ENCODE results near the gene RHOT2.

Gene RHOT2

DNA sequence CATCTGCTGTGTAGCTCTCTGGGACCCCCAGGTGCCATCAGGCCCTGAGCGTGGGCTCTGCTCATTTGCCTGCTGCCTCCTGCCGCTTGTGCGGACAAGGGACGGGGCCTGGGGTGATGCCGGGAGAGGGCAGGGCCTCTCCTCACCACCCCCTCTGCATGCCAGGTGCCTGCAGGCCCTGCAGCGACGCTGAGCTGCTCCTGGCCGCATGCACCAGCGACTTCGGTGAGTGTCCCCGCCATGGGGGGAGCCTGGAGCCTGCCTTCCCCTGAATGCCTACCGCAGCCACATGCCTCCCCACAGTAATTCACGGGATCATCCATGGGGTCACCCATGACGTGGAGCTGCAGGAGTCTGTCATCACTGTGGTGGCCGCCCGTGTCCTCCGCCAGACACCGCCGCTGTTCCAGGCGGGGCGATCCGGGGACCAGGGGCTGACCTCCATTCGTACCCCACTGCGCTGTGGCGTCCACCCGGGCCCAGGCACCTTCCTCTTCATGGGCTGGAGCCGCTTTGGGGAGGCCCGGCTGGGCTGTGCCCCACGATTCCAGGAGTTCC, 48.9 kb downstream of the RHOT2 start:
- DNase-seq, result no peak

DNA sequence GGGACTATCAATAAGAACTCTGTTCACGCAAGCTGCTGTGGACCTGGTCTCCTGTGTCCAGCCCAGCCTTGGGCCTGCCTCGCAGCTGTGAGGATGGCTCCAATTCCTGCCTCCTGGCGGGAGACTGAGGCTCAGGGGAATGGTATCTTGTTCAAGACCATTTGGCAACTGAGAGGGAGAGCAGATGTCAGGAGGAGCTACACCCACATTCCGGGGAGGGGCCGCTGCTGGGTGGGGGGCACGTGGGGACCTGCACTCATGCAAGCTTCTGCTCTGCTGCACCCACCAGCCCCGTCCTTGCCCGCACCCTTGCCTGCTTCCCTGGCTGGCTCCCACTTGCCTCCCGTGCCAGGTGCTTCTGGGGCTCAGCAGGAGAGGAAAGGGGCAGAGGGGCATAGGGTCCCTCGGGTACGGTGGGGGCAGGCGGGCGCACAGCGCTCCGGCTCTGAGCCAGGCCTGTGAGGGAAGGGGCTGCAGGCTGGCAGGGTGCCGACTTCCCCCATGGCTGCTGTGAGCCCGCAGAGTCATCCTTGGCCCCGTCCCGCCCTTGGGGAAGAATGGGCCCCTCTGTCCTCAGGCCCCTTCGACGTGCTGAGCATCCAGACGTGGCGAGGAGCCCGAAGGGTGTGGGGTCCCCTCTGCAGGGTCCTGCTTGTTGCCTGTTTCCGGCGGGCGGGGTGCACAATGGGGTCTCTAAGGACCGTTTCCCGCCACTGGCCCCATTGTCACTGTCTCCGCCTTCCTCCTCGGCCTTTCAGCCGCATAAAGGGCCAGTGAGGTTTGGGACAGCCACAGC, 49.7 kb downstream of the RHOT2 start:
- no peak for DNase-seq

DNA sequence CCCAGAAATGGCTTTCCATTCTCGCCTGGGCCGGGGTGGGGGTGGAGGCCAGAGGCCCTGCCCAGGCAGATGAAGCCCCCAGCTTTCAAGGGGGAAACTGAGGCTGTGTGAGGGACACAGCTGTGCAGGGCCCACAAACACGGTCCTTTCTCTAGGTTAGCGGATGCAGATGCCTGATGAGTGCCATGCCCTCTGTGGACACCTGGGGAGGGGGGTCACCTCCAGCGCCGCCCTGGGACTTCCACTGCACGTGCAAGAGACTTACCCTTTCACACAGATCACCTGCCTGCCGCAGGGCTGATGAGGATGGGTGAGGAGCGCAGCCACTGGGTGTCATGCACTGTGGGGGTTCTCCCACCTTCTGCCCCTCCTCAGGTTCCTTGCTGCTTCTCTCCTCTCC, 50.5 kb downstream of the RHOT2 start:
- DNase-seq, result no peak

DNA sequence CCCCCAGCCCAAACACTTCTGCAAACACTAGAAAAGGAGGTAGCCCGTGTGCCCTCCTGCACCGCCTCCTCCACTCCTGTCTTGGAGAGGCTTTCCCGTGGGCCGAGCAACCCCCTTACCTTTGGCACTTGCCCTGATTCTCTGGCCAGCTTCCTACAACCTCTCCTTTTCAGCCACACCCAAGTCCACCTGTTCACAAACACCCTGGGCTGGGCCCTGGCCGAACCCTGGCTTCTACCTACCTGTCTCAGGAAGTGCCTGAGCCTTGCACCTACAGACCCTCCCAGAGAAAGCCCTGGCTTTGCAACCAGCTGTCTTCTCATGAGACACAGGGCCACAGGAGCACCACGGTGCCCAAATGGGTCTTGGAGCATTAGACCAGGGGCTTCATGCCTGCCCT, 51.0 kb downstream of the RHOT2 start:
- DNase-seq, result no peak

DNA sequence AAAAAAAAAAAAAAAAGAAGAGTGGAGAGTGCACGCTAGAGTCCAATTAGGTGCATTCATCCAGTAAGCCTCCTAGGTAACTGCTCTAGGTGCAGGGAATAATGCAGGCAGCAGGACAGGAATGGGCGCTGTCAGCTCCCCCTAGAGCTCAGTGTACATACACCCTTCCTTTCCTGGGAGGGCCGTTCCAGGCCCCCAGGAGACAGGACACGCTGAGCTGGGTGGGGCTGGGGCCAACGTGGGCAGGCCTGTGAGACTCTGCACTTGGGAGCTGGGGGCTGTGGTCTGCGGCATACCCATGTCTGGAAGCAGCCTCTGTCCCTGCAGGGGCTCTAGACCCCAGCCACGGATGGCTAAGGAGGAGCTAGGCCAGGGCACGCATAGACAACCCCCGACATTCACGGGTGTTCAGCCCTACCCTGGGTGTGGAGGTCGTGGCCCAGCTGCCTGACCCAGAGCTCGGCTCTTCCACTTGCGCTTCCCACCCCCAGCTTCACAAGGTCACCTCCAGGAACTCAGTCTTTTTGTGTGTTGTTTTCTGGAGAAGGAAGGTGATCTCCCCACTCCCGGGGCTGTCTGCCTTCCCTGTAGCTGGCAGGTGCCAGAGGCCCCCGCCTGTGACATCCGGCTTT, 52.0 kb downstream of the RHOT2 start:
- no peak for DNase-seq

DNA sequence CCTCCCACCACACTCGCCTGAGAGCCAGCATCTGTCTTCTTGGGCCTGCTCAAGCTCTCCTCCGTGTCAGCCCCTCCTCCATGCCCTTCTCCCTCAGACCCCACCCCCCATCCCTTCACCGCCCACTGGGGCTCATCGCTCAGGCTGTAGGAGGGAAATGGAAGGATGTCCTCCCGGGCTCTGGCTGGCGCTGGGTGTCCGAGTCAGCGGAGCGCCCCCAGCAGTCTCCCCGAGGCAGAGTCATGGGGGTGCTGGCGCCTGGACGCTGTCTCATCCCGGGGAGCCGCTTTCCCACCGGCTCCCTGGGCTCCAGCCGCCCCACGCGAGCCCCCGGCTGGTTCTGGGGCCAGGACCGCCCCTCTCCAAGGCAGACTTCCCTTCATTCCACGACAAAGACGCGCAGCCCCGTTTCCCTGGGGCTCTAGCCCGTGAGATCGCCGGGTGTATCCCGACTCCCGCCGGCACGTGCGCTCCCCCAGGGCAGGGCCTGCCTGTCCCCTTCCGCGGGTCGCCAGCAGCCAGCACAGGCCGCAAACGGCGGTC, 52.6 kb downstream of the RHOT2 start:
- DNase-seq, result peak; percentile 42

DNA sequence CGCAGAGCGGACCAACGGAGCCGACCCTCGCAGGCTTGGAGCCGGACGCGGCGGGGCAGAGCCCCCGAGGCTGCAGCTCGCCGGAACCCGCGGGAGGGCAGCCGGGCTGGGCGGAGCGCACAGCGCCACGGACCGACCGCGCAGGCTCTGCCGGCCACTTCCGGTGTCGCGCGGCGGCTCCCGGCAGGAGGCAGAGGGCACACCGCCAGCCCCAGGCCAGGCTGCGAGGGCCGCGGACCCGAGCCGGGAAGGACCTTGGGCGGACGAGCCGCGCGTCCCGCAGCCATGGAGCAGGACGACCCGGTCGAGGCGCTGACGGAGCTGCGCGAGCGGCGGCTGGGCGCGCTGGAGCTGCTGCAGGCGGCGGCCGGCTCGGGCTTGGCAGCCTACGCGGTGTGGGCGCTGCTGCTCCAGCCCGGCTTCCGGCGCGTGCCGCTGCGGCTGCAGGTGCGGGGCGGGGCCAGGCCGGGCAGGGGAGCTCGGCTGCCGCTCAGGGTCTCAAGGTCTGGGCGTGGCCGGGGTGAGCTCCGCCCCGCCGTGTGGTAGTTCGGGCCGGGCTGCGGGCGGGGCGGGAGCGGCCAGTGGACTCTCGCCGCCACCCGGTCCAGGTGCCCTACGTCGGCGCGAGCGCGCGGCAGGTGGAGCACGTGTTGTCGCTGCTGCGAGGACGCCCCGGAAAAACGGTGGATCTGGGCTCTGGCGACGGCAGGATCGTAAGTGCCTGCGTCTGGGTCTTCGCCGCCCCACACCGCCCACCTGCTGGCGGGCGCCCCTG, 53.2 kb downstream of the RHOT2 start, which contains the start of gene ANTKMT:
ANTKMT (plus strand) TSS at position 157 of the 775 bp plus-strand sequence; CDS start at position 286, 129 bp downstream.
- peak; percentile 83 for DNase-seq

DNA sequence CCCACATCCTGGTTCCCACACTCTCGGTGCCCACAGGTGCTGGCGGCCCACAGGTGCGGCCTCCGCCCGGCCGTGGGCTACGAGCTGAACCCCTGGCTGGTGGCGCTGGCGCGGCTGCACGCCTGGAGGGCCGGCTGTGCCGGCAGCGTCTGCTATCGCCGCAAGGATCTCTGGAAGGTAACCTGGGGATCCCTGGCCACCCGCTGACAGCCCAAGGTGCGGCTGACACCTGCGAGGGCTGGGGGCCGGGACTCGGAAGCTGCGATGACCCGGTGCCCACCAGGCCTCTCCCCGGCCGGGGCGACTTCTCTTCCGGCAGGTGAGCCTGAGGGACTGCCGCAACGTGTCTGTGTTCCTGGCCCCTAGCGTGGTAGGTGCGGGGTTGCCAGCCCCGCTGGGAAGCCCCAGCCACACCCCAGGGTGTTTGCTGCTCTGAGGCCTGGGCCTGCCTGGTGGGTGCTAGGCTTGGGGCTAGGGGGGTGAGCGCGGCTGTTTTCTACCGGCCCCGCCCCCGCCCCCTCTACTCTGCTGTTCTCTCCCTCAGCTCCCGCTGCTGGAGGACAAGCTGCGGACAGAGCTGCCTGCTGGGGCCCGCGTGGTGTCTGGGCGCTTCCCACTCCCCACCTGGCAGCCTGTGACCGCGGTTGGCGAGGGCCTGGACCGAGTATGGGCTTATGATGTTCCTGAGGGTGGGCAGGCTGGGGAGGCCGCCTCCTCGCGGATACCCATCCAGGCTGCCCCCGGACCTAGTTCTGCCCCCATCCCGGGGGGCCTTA, 54.0 kb downstream of the RHOT2 start:
- peak; percentile 39 for DNase-seq

DNA sequence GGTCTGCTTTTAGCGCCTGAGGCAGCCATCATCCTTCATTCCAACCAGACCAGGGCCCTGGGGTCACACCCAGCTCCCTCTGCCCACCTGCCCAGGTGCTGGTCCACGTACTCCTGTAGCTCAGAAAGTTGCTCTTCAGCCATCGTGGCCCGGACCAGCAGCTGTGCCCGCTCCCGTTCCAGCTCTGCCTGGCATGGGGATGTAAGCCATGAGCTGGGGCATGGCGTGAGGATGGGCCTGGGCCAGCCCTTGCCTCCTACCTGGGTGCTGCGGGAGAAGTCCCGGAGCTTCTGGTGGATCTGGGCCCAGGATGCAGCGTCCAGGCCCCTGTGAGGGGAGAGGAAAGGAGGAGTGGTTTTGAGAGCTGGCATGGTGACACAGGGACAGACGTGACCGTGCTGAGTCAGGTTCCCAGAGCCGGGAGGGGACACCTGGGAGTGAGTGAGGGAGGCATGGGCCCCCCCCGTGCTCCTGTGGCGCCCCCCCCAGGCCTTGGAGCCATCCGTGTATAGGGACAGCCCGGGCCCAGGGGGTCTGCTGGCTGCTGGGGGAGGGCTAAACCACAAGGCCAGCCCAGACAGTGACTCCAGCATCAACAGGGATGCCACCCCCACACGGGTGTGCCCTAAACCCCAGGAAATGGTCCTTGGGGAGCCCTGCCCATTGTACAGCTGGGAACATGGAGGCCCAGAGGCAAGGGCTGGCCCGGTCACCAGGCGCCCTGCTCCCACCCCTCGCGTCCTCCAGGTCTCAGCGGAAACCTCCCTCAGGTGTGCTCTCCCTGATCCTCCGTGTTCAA, 55.1 kb downstream of the RHOT2 start:
- DNase-seq, result no peak

DNA sequence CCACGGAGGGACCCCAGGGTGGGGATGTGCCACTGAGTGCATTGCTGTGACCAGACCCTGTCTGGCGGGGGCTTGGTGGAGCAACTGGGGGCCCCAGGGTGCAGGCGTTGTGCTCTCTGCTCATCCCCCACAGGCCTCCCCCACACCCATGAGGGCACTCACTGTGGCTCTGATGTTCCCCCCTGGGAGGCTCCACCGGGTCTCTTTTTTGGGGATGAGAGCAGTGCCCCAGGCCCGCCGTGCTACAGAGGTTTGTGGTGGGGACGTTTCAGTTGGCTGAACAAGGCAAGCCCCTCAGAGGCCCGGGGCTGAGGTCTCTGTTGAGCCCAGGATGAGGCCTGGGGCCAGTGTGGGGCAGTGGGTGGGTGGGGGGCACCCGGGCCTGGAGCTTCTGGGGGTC, 55.8 kb downstream of the RHOT2 start:
- no peak for DNase-seq

All from CD4-positive, alpha-beta T cell treated with Interleukin-21 for 1 hour (primary cell).